Activated T-cell treated with anti-CD3 and anti-CD28 coated beads, Interleukin-2, amount 50 U/mL, for 48 hours (primary cell): ENCODE results near the gene CDCA5.

ENCODE experiments used
- DNase-seq, 2 experiments: peaks; one replicate each; pipeline ENCODE4 v3.0.0-alpha.2; 2020

Gene CDCA5

GRCh38 chr11:65040847-65041622 lies 42.8 kb downstream of the CDCA5 start, which contains the start of gene SAC3D1:
Gene SAC3D1, plus strand, starts transcription at chr11:65041210. Its CDS starts 83 bp downstream, at chr11:65041293.
- peak; percentile 93 to 94 for DNase-seq

- no peak for DNase-seq
These were observed 43.4 kb downstream of the CDCA5 start for GRCh38 chr11:65040520-65040846.

- no peak for DNase-seq
These were observed 46.9 kb downstream of the CDCA5 start for GRCh38 chr11:65036931-65037330.

- no peak for DNase-seq
These were observed 48.3 kb downstream of the CDCA5 start for GRCh38 chr11:65035579-65035978.

- DNase-seq, result no peak
These were observed 49.4 kb downstream of the CDCA5 start for GRCh38 chr11:65034423-65034822.

- no peak for DNase-seq
These were observed 51.6 kb downstream of the CDCA5 start for GRCh38 chr11:65032216-65032615.
